ENCODE measurements around the gene CNTN1. TPM values are rescaled to one million over a fixed set of nuclear protein-coding genes. Genes with fewer than 3 reads are reported as not detected.
"Not testable (repeated sequence)": the region's sequence is repeated elsewhere in the genome, so short reads cannot be mapped to it uniquely, and the experiment has no call there.

CNTN1 gene
- total RNA-seq, 2 experiments from 2014 or later = not detected

DNA sequence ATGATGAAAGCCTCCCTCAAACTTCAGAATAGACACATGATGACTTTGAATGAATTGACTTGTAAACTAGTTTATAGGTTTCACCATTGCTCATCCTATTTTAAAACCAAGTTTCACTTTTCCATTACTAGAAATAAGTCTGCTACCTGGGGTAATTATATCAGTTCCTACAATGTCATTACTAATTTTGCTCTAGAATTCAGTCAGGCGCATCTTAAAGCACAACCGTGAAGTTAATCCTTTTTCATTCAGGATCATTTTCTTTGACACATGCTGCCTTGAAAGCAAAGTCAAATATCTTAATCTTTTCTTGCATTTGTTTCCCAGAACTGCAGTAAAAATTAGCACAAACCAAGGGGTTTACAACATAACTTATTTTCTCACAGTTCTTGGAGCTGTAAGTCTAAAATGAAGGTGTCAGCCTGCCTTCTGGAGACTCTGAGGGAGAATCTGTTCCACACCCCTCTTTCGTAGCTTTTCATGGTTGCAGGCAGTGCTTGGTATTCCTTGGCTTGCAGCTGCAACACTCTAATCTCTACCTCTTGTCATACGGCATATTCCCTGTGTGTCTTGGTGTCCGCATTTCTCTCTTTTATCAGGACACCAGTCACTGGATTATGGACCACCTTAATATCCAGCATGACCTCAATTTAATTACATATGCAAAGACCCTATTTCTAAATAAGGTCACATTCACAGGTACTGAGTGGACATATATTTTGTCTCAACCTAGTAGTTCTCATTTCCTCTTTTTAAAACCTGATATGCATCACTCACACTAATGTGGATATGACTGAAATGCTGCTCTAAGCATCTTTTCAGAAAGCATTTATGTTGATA, 381.6 kb downstream of the CNTN1 start:
- ChIA-PET POLR2A (no interaction called here), CTCF (no interaction called here)
- Mint-ChIP-seq H3K27me3 (no peaks in the 10 kb centered on the region), H3K4me1 (ENCODE audit: low read depth) (no peaks in the 10 kb centered on the region), H3K4me3 (no peak overlapping the region), H3K9me3 (no peaks in the 10 kb centered on the region), H3K36me3 (ENCODE audit: low read depth) (no peaks in the 10 kb centered on the region), H3K27ac (no peak overlapping the region)
- TF ChIP-seq, protein P1, sequence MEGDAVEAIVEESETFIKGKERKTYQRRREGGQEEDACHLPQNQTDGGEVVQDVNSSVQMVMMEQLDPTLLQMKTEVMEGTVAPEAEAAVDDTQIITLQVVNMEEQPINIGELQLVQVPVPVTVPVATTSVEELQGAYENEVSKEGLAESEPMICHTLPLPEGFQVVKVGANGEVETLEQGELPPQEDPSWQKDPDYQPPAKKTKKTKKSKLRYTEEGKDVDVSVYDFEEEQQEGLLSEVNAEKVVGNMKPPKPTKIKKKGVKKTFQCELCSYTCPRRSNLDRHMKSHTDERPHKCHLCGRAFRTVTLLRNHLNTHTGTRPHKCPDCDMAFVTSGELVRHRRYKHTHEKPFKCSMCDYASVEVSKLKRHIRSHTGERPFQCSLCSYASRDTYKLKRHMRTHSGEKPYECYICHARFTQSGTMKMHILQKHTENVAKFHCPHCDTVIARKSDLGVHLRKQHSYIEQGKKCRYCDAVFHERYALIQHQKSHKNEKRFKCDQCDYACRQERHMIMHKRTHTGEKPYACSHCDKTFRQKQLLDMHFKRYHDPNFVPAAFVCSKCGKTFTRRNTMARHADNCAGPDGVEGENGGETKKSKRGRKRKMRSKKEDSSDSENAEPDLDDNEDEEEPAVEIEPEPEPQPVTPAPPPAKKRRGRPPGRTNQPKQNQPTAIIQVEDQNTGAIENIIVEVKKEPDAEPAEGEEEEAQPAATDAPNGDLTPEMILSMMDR (IDR thresholded peaks at IDR 0.05) = no peak
- intact Hi-C loops (cut with micrococcal nuclease) = no loop called here
- no peak for ATAC-seq
- DNase-seq = no peak

DNA sequence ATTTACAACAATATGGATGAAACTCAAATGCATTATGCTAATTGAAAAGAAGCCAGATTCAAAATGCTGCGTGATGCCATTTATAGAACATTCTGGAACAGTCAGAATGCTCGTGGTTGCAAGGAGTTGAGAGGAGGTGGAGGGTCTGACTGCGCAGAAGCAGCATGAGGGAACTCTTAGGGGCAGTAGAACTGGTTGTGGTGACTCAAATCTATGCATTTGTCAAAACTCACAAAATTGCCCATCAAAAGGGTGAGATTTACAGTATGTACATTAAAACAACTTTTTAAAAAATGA, 382.2 kb downstream of the CNTN1 start:
- DNase-seq (no peak), ATAC-seq (no peak)
- ChIA-PET CTCF (no interaction called here), POLR2A (no interaction called here)
- H3K9me3 Mint-ChIP-seq = no peaks in the 10 kb centered on the region
- no peak overlapping the region for H3K27ac Mint-ChIP-seq
- no peaks in the 10 kb centered on the region for H3K4me1 Mint-ChIP-seq (ENCODE audit: low read depth)
- H3K27me3 Mint-ChIP-seq = no peaks in the 10 kb centered on the region
- no peak overlapping the region for H3K4me3 Mint-ChIP-seq
- H3K36me3 Mint-ChIP-seq (ENCODE audit: low read depth) = no peaks in the 10 kb centered on the region
- TF ChIP-seq, protein P1 (IDR thresholded peaks at IDR 0.05) = no peak
- intact Hi-C loops (cut with micrococcal nuclease) = no loop called here

DNA sequence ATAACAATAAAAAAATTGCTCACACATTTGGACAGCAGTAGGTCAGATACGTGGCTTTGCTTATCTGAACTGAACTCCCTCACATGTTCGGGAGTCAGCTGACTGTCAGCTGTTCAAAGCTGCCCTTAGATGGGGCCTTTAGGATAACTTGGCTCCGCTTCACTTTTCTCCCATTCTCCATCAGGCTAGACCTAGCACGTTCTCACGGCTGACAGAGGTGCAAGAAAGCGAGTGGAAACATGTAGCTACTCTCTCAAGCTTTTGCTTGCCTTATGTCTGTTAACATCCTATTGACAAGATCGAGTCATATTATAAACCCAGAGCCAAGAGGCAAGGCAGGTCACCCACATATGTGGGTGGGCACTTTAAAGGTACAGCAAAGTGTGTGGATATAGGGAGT, 383.9 kb downstream of the CNTN1 start:
- TF ChIP-seq, protein P1 (IDR thresholded peaks at IDR 0.05) = no peak

DNA sequence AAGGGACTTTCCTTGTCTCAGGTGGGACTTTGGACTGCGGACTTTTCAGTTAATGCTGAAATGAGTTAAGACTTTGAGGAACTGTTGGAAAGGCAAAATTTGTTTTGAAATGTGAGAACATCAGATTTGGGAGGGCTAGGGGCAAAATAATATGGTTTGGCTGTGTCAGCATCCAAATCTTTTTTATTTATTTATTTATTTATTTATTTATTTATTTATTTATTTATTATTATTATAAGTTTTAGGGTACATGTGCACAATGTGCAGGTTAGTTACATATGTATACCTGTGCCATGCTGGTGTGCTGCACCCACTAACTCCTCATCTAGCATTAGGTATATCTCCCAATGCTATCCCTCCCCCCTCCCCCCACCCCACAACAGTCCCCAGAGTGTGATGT, 389.0 kb downstream of the CNTN1 start:
- H3K4me3 Mint-ChIP-seq; ATAC-seq; CTCF ChIA-PET; H3K4me1 Mint-ChIP-seq (ENCODE audit: low read depth); POLR2A ChIA-PET; H3K36me3 Mint-ChIP-seq (ENCODE audit: low read depth); H3K27ac Mint-ChIP-seq; H3K9me3 Mint-ChIP-seq; DNase-seq; intact Hi-C loops (cut with micrococcal nuclease); H3K27me3 Mint-ChIP-seq: not testable (repeated sequence)

More for the DNA sequence above, 383.9 kb downstream of the CNTN1 start:
- intact Hi-C loops (cut with micrococcal nuclease) = no loop called here
- Mint-ChIP-seq H3K9me3 (no peaks in the 10 kb centered on the region), H3K27ac (no peak overlapping the region), H3K4me3 (no peak overlapping the region), H3K36me3 (ENCODE audit: low read depth) (no peaks in the 10 kb centered on the region), H3K4me1 (ENCODE audit: low read depth) (no peaks in the 10 kb centered on the region), H3K27me3 (no peaks in the 10 kb centered on the region)
- no peak for ATAC-seq
- CTCF ChIA-PET = no interaction called here
- no peak for DNase-seq
- POLR2A ChIA-PET = no interaction called here

DNA sequence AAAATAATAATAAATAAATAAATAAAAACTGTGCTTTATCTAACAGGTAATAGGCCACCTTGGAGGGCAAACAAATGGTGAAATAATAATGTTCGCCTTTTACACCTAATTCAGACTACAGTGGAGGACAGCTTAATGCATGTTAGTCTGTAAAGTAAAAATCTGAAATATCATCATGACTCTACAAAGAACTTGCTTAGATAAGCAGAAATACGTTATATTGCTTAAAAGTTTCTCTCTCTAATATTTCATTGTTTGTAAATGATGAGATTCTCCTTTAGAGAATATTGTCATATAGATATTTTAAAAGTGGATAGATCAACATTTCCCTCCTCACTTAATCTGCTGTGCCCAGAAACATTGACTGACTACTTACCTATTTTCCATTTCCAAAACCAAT, 397.2 kb downstream of the CNTN1 start:
- DNase-seq = no peak
- ChIA-PET POLR2A (no interaction called here), CTCF (no interaction called here)
- no peak overlapping the region for H3K27ac Mint-ChIP-seq
- peaks cover 5% of the 10 kb centered on the region for H3K9me3 Mint-ChIP-seq
- no peaks in the 10 kb centered on the region for H3K4me1 Mint-ChIP-seq (ENCODE audit: low read depth)
- intact Hi-C loops (cut with micrococcal nuclease) = no loop called here
- TF ChIP-seq, protein P1 (IDR thresholded peaks at IDR 0.05) = no peak
- H3K36me3 Mint-ChIP-seq (ENCODE audit: low read depth) = no peaks in the 10 kb centered on the region
- no peak for ATAC-seq
- no peak overlapping the region for H3K4me3 Mint-ChIP-seq
- H3K27me3 Mint-ChIP-seq = no peaks in the 10 kb centered on the region
